GM18867 (cell line): ENCODE measurements around the gene PES1.
"Not testable (repeated sequence)": the region's sequence is repeated elsewhere in the genome, so short reads cannot be mapped to it uniquely, and the experiment has no call there.

ENCODE experiments used
- ATAC-seq: cut with Tn5 transposase; IDR thresholded peaks from one replicate; pipeline ENCODE4 v1.9.1; 2021; ENCODE audit warnings: mild to moderate bottlenecking, moderate library complexity; ENCODE audit not compliant: unreplicated experiment

Gene PES1

GRCh38 chr22:30578481-30578880, 13.2 kb downstream of the PES1 start:
- ATAC-seq, result no peak

DNA sequence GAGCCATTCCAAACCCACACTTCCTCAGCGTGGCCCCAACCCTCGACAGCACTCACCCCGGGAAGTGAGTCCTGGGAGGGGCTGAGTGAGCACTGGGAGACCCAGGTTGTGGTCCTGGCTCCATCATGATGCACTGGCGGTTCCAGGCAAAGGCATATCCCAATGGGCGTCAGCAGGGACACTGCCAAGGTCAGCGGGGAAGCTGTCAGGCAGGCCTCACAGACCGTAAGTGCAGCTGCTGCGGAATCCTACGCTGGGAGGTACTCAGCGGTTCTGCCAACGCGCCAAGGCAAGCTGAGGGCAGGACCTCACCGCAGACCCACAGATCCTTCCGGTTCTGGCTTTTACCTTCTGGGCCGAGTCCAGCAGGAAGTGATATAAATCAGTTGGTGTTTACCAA, 15.9 kb downstream of the PES1 start:
- no peak for ATAC-seq

- ATAC-seq, result no peak
These were observed 16.6 kb downstream of the PES1 start for GRCh38 chr22:30574997-30575671.

- no peak for ATAC-seq
These were observed 17.4 kb downstream of the PES1 start, which contains the start of gene GAL3ST1 for GRCh38 chr22:30574095-30574981. GAL3ST1 (minus strand) TSS chr22:30574665; CDS start chr22:30557392, 17,273 bp downstream.

DNA sequence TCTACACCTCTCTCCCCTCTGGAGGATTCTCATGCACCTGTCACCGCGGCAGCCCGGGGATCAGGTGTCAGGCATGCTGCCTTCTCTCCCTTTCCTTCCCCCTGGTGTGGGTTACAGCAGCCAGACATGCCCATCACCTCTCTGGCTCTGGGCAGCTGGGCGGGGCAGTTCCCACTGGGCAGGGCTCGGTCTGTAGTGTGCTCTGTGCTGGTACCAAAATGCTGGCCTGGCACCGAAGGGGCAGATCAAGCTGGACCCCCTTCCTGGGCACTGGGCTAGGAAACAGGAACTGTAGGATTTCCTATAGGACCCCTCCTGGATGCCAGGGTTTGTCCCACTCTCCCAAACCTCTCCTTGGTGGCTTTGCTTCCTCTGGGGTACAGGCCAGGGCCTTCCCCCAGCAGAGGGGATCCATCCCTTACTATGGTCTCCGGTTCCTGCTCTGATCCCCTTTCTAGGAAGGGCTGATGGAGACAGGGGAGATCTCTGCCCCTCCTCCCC, 18.1 kb downstream of the PES1 start:
- no peak for ATAC-seq

- no peak for ATAC-seq
These were observed 18.7 kb downstream of the PES1 start for GRCh38 chr22:30572840-30573593.

- ATAC-seq, result no peak
These were observed 19.5 kb downstream of the PES1 start for GRCh38 chr22:30572210-30572609.

DNA sequence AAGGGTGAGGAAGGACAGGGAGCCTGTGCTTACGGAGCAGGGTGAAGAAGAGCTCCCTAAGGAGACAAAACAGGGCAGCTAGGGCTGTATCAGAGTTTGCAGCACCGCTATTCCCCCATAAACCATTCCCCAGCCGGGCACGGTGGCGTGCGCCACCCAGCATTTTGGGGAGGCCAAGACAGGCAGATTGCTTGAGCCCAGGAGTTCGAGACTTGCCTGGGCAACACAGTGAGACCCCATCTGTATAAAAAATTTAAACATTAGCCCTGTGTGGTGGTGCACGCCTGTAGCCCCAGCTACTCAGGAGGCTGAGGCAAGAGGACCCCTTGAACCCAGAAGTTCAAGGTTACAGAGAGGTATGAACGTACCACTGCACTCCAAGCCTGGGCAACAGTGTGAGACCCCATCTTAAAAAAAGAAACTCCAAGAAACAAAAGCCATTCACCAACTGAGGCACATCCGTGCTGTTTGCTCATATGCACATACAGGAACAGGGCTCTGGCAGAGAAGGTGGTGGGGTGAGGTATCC, 22.0 kb downstream of the PES1 start:
- ATAC-seq, result no peak

DNA sequence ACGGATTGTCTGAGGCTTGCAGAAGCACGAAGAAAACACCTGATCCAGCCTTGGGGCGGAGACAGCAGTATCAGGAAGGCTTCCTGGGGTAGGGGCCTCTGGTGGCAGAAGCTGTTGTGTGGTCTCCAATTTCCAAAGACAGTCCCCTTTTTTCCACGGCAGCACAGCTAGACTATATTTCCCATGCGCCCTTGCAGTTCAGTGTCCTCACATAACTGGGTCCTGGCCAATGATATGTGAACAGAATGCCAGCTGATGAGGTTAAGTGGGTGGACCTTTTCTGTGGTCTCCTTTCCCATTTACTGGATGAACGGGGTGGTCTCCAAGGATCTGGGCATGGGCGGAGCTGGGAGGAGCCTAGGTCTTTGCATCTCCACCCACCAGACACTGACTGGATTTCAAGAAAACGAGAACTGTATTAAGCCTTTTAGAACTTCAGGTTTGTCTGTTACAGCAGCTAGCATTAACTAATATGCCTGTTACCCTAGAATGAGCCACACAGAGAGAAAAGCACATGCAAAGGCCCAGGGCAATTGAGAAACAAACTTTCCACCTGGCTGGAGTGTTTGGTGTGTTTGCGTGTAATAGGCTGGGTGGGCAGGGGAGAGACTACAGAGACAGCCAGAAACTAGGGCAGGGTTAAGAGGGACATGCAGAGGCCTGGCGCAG, 23.4 kb downstream of the PES1 start:
- no peak for ATAC-seq

DNA sequence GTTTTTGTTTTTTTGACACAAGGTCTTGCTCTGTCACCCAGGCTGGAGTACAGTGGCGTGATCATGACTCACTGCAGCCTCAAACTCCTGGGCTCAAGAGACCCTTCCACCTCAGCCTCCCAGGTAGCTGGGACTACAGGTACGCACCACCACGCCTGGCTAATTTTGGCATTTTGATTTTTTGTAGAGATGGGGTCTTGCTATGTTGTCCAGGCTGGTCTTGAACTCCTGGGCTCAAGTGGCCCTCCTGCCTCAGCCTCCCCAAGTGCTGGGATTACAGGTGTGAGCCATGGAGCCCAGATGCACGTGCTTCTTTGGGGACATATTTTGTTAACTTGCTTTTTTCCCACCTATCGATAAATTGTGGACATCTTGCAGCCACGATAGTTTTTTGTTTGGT, 24.4 kb downstream of the PES1 start:
- not testable (repeated sequence) for ATAC-seq

DNA sequence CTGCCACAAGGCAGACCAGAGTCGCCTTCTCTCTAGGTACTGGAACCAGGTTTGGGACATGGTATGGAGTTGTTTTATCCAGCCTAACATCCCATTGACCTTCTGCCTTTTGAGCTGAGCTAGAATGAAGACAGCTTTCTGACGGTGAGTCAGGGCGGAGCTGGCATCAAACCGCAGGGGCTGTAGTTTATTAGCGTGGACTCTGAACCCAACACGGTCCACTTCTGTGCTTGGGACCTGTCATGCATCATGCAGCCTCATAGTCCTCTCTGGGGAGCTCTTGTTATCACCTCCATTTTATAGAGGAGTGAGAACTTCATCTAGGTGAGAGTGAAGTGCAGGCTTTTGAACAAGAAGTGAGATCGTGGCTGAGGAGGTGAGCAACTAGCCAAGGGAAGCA, 25.6 kb downstream of the PES1 start:
- ATAC-seq, result no peak

DNA sequence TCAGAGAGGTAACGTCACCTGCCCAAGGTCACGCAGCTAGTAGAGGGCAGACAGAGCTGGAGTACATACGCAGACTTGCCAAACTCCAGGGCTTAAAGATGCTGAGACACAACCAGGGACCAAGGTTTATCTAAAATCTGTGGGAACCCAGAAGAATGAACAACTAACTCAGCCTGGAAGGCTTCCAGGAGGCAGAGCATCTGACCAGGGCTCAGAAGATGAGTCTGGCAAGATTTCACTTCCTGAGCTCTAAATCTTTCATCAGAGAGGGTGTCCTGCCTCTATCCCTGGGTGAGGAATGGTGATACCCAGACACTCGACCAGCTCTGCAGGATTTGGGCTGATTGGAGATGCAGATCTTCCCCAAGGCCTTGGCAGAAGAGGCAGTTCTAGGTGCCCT, 26.4 kb downstream of the PES1 start:
- ATAC-seq, result no peak

- no peak for ATAC-seq
These were observed 27.0 kb downstream of the PES1 start for GRCh38 chr22:30564761-30565119.

DNA sequence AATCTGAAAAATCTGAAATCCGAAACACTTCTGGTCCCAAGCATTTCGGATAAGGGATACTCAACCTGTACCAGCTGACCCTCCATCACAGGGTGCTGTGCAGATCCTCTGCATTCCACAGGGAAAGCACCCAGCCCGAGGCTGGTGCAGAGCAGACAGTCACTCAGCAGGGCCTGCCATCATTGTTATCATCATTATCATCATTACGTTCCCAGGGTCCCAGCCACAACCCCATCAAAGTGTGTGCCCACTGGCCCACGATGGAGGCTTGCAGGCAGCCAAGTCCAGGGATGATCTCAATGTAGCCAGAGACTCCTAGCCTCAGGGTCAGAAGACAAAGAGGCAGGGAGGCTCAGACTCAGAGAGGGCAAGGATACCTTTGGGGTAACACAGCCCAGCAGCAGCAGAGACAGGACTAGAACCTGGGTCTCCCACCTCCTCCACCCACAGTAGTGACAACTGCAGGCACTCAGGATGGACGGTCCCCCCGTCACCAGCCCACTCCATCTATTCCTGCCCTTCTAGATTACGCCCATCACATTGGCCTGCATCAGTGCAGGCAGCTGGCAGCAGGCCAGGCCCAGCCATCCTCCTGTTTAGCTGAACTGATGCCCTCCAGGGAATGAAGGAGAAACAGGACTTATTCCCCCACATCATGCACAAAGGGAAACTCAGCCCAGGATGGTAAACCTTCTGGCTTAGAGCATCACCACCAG, 27.5 kb downstream of the PES1 start:
- ATAC-seq, result no peak

GRCh38 chr22:30562366-30562765, 29.3 kb downstream of the PES1 start:
- ATAC-seq, result no peak

GRCh38 chr22:30561402-30562189, 30.1 kb downstream of the PES1 start:
- no peak for ATAC-seq

- ATAC-seq, result not testable (repeated sequence)
These were observed 31.0 kb downstream of the PES1 start for GRCh38 chr22:30560643-30561202.

- no peak for ATAC-seq
These were observed 31.8 kb downstream of the PES1 start for GRCh38 chr22:30559889-30560288.

- ATAC-seq, result no peak
These were observed 34.5 kb downstream of the PES1 start for GRCh38 chr22:30557243-30557642.
